IMR-90 (cell line): ENCODE data around the gene ANKRD24.

ENCODE experiments used
- CTCF ChIP-seq: conservative IDR thresholded peaks from 2 replicates; pipeline ENCODE4 v1.5.1; 2012; ENCODE audit warnings: mild to moderate bottlenecking, low read depth, low read length, improper control_type of control experiment
- MXI1 ChIP-seq: IDR thresholded peaks from 2 replicates; pipeline ENCODE4 v1.6.1; 2012; ENCODE audit warnings: low read depth, mild to moderate bottlenecking, low read length, moderate library complexity, borderline replicate concordance
- POLR2A ChIP-seq: IDR thresholded peaks from 2 replicates; pipeline ENCODE4 v1.6.1; 2012; ENCODE audit warnings: mild to moderate bottlenecking, low read depth, low read length

- no peak for TF ChIP-seq CTCF
- no peak for TF ChIP-seq MXI1
- TF ChIP-seq POLR2A, result no peak
These were observed 30.9 kb upstream of the ANKRD24 start for GRCh38 chr19:4151623-4152022.
